Measurements from ENCODE around the gene HS1BP3. TPM values are rescaled to one million over a fixed set of nuclear protein-coding genes. Genes with fewer than 3 reads are reported as not detected.

HS1BP3 gene
- total and polyA plus RNA-seq, 2 of the 13 experiments (the other 11 are each of a cell fraction or from before 2014, with no cell fraction given) = 15.2 to 22.0 TPM

DNA sequence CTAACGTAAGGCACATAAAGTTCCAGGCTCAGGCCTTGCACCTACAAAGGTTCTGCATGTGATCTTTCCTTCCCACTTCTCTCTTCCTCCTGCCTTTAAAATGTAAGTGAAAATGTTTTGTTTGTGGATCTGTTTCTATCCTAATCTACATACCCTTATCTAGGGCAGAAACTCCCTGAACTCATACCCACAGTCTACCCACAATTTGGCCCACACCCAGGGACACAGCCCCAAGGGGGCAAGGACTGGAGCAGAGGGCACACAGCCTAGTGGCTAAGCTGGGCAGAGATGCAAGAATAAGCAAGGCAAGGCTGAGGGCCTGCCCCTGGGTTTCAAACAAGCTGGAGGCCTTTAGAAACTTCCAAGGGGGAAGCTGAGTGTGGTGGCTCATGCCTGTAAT, 71.0 kb downstream of the HS1BP3 start:
- TF ChIP-seq ZNF44 (CRISPR knock-in tag; IDR thresholded peaks at IDR 0.05) = 0 out of 2 replicates have a peak, but pooled peaks have one; percentile 21
- TF ChIP-seq ZBTB42 (CRISPR knock-in tag; IDR thresholded peaks at IDR 0.05) = 0 out of 2 replicates have a peak, but pooled peaks have one; percentile 3
- TF ChIP-seq ZNF572 (CRISPR knock-in tag; IDR thresholded peaks at IDR 0.05) = 0 out of 2 replicates have a peak, but pooled peaks have one; percentile 62
- TF ChIP-seq, protein P1, sequence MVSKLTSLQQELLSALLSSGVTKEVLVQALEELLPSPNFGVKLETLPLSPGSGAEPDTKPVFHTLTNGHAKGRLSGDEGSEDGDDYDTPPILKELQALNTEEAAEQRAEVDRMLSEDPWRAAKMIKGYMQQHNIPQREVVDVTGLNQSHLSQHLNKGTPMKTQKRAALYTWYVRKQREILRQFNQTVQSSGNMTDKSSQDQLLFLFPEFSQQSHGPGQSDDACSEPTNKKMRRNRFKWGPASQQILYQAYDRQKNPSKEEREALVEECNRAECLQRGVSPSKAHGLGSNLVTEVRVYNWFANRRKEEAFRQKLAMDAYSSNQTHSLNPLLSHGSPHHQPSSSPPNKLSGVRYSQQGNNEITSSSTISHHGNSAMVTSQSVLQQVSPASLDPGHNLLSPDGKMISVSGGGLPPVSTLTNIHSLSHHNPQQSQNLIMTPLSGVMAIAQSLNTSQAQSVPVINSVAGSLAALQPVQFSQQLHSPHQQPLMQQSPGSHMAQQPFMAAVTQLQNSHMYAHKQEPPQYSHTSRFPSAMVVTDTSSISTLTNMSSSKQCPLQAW (CRISPR knock-in tag; IDR thresholded peaks at IDR 0.05) = 0 out of 2 replicates have a peak, but pooled peaks have one; percentile 11
- TF ChIP-seq ZNF614 (CRISPR knock-in tag; IDR thresholded peaks at IDR 0.05; ENCODE audit: borderline replicate concordance) = 0 out of 2 replicates have a peak, but pooled peaks have one; percentile 21
- no peak for TF ChIP-seq RXRA (CRISPR knock-in tag; IDR thresholded peaks at IDR 0.05)
- 0 out of 2 replicates have a peak, but pooled peaks have one; percentile 35 for TF ChIP-seq ARHGAP35 (CRISPR knock-in tag; IDR thresholded peaks at IDR 0.05; ENCODE audit: borderline replicate concordance)
- TF ChIP-seq ZNF296 (CRISPR knock-in tag; conservative IDR thresholded peaks at IDR 0.05) = no peak
- TF ChIP-seq NCOA1 (CRISPR knock-in tag; IDR thresholded peaks at IDR 0.05) = 0 out of 2 replicates have a peak, but pooled peaks have one; percentile 34
- no peak for TF ChIP-seq RBFOX2 (IDR thresholded peaks at IDR 0.05; ENCODE audit: low read depth, low read length)
- TF ChIP-seq ZNF335 (CRISPR knock-in tag; IDR thresholded peaks at IDR 0.05) = no peak
- TF ChIP-seq HNRNPL (IDR thresholded peaks at IDR 0.05; ENCODE audit: low read depth, low read length) = 0 out of 2 replicates have a peak, but pooled peaks have one; percentile 56
- TF ChIP-seq, protein P2, sequence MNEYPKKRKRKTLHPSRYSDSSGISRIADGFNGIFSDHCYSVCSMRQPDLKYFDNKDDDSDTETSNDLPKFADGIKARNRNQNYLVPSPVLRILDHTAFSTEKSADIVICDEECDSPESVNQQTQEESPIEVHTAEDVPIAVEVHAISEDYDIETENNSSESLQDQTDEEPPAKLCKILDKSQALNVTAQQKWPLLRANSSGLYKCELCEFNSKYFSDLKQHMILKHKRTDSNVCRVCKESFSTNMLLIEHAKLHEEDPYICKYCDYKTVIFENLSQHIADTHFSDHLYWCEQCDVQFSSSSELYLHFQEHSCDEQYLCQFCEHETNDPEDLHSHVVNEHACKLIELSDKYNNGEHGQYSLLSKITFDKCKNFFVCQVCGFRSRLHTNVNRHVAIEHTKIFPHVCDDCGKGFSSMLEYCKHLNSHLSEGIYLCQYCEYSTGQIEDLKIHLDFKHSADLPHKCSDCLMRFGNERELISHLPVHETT (CRISPR knock-in tag; conservative IDR thresholded peaks at IDR 0.05) = 0 out of 2 replicates have a peak, but pooled peaks have one; percentile 55
- peak; percentile 84; the same call in 1 of the 2 replicates for TF ChIP-seq ZC3H4 (CRISPR knock-in tag; IDR thresholded peaks at IDR 0.05; ENCODE audit: borderline replicate concordance)
- 0 out of 2 replicates have a peak, but pooled peaks have one; percentile 62 for TF ChIP-seq FIP1L1 (IDR thresholded peaks at IDR 0.05; ENCODE audit: borderline replicate concordance, insufficient read depth, low read depth, low read length)
- peak; percentile 82 for TF ChIP-seq CHD4 (IDR thresholded peaks at IDR 0.05; ENCODE audit: borderline replicate concordance, low read length)
- Histone ChIP-seq H3K36me3 (replicated peaks in 1 of 2; ENCODE audit: control insufficient read depth in 1 of 2, insufficient read depth in 2 of 2, low read length in 2 of 2) (no peaks in the 10 kb centered on the region), H3K4me3 (replicated peaks in 1 of 3; ENCODE audit: insufficient read depth in 1 of 3, low read depth in 2 of 3, low read length in 3 of 3) (no peak overlapping the region), H4K20me1 (ENCODE audit: insufficient read depth, low read length) (no peaks in the 10 kb centered on the region), H3K27ac (ENCODE audit: extremely low read length, insufficient read depth, low read length) (peak overlapping the region; percentile 97), H3K4me2 (ENCODE audit: low read depth, low read length) (peak overlapping the region; percentile 23), H3K9me3 (ENCODE audit: low read length) (peaks cover 5% of the 10 kb centered on the region), H3K79me2 (ENCODE audit: insufficient read depth, low read length) (no peaks in the 10 kb centered on the region), H3K9ac (ENCODE audit: insufficient read depth, low read depth, low read length) (peak overlapping the region; percentile 75), H2AFZ (ENCODE audit: low read length) (no peak overlapping the region), H3K4me1 (ENCODE audit: insufficient read depth, low read length) (peaks cover 99% of the 10 kb centered on the region), H3K27me3 (ENCODE audit: control insufficient read depth in 1 of 2, insufficient read depth in 2 of 2, low read length in 2 of 2) (no peaks in the 10 kb centered on the region)
- CTCF ChIA-PET (ENCODE audit: low intra/inter-chr PET ratio, low total read pairs) = interaction anchor here (2.0 kb wide), 1 partner anchor 13 kb away, joined by 4 read pairs; no protein-coding TSS in a partner anchor
- intact Hi-C loops (cut with micrococcal nuclease; ENCODE audit: unreplicated experiment) = loop anchor here (1.0 to 2.0 kb wide), 8 partner anchors 13 to 130 kb away; no protein-coding TSS in a partner anchor
- in situ Hi-C loops (cut with HindIII; ENCODE audit: extremely low pct_ligation_motif_present, low pct_unique_long_range_greater_than_20kb) = no loop called here
- WGBS (ENCODE audit: low lambda C conversion rate) = 77% methylated on average over 1 of the region's 1 CpG
- BruUV-seq (replicated peaks) = TSS peak; percentile 89
- no peak for DNase-seq (ENCODE audit: low spot score)
- ATAC-seq = no peak
- POLR2A ChIA-PET = interaction anchor here (0.6 to 36.8 kb wide), 26 partner anchors 13 to 184 kb away, joined by 3 to 1537 read pairs (median 7); partner anchors contain the start of genes HS1BP3 and RHOB
- no peak for FAIRE-seq

Measured in HepG2 (cell line).